Measurements from ENCODE around the gene HCAR1.
"Not testable (repeated sequence)": the region's sequence is repeated elsewhere in the genome, so short reads cannot be mapped to it uniquely, and the experiment has no call there.

DNA sequence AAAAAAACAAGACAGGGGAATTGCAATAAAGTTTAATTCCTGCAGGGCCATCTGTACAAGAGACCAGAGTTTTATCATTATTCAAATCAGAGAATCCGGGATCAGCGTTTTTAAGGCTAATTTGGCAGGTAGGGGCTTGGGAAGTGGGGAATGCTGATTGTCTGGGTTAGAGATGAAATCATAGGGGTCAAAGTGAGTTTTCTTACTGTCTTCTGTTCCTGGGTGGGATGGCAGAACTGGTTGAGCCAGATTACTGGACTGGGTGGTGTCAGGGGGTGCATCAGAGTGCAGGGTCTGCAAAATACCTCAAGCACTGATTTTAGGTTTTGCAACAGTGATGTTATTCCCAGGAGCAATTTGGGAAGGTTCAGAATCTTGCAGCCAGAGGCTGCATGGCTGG is 20.3 kb downstream of the HCAR1 start:
- TF ChIP-seq, protein P1, sequence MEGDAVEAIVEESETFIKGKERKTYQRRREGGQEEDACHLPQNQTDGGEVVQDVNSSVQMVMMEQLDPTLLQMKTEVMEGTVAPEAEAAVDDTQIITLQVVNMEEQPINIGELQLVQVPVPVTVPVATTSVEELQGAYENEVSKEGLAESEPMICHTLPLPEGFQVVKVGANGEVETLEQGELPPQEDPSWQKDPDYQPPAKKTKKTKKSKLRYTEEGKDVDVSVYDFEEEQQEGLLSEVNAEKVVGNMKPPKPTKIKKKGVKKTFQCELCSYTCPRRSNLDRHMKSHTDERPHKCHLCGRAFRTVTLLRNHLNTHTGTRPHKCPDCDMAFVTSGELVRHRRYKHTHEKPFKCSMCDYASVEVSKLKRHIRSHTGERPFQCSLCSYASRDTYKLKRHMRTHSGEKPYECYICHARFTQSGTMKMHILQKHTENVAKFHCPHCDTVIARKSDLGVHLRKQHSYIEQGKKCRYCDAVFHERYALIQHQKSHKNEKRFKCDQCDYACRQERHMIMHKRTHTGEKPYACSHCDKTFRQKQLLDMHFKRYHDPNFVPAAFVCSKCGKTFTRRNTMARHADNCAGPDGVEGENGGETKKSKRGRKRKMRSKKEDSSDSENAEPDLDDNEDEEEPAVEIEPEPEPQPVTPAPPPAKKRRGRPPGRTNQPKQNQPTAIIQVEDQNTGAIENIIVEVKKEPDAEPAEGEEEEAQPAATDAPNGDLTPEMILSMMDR (IDR thresholded peaks at IDR 0.05) = not testable (repeated sequence)
- not testable (repeated sequence) for TF ChIP-seq EP300 (IDR thresholded peaks at IDR 0.05)

Data from tibial nerve (tissue), 4 donors.